Stimulated activated naive B cell treated with anti-CD40 and anti-IgM and Interleukin-4, amounts not matched to agents 10 μg/mL and 1 μg/mL and 100 μg/mL, for 72 hours (primary cell): ENCODE measurements around the gene ASAH2B.
A peak's percentile ranks its signal among the peaks of the same experiment; 100 is the strongest.
"Not testable (repeated sequence)": the region's sequence is repeated elsewhere in the genome, so short reads cannot be mapped to it uniquely, and the experiment has no call there.

Source experiments
- ATAC-seq, 2 donors: fragments of 150-1000 bp; cut with Tn5 transposase; replicated peaks; 2 replicates each; pipeline ENCODE4 v1.10.0; 2021; ENCODE audit warnings: moderate library complexity in 1 of 2
- DNase-seq: peaks from one replicate; pipeline ENCODE4 v3.0.0; 2021
- H3K27ac Mint-ChIP-seq: one replicate; pipeline ENCODE4 v1.8.0; 2022; ENCODE audit warnings: mild to moderate bottlenecking, mixed read lengths
- H3K27me3 Mint-ChIP-seq, 2 donors: one replicate each; pipeline ENCODE4 v1.8.0; 2022; ENCODE audit warnings: mixed read lengths in 2 of 2
- H3K36me3 Mint-ChIP-seq, 2 donors: one replicate each; pipeline ENCODE4 v1.8.0; 2022; ENCODE audit warnings: mixed read lengths in 2 of 2, mild to moderate bottlenecking in 1 of 2
- H3K4me1 Mint-ChIP-seq, 2 donors: one replicate each; pipeline ENCODE4 v1.8.0; 2022; ENCODE audit warnings: mixed read lengths in 2 of 2, mild to moderate bottlenecking in 1 of 2
- H3K4me3 Mint-ChIP-seq, 2 donors: one replicate each; pipeline ENCODE4 v1.8.0; 2022; ENCODE audit warnings: mild to moderate bottlenecking in 2 of 2, mixed read lengths in 2 of 2, moderate library complexity in 1 of 2
- H3K9me3 Mint-ChIP-seq, 2 donors: one replicate each; pipeline ENCODE4 v1.8.0; 2022; ENCODE audit warnings: mixed read lengths in 2 of 2, mild to moderate bottlenecking in 1 of 2

ASAH2B gene

DNA sequence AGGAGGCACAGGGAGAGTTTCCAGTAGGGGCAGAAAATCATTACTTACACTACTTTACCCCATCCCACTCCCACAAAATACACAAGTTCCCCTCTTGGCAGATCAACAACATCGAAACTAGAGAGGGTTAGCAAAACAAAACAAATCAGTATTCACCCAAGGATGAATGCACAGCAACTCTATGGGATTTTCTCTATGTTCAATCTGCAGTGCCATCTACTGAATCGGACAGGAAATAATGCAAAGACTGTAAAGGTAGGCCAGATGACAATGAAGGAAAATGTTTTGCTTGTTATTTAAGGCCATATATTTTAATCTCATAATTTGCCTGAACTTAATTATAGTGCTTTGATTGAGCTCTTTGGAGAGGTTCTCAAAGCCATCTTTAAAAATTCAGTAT lies 35.1 kb downstream of the ASAH2B start:
- H3K36me3 Mint-ChIP-seq, ATAC-seq, H3K27me3 Mint-ChIP-seq, H3K4me1 Mint-ChIP-seq, H3K9me3 Mint-ChIP-seq, H3K27ac Mint-ChIP-seq, DNase-seq, H3K4me3 Mint-ChIP-seq: not testable (repeated sequence)

DNA sequence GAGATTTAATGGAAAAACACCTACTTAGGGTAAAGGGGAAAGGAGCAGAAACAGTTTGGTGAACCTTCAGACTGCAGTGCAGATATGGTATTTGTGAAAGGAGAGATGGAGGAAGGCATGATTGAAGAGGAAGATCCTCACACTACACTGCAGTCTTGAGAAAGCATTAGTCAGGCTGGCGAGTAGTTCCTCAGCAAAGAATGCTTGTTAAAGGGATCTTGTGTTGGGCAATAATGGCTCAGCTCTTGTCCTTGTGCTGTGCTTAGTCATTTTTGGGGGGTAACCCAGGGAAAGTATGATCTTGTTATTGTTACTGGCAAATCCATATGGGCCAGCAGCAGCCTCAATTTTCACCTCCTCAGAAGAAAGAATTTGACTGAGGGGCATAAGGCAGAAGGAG lies 40.3 kb downstream of the ASAH2B start:
- not testable (repeated sequence) for ATAC-seq, H3K36me3 Mint-ChIP-seq, H3K27ac Mint-ChIP-seq, DNase-seq, H3K9me3 Mint-ChIP-seq, H3K4me1 Mint-ChIP-seq, H3K4me3 Mint-ChIP-seq, H3K27me3 Mint-ChIP-seq

DNA sequence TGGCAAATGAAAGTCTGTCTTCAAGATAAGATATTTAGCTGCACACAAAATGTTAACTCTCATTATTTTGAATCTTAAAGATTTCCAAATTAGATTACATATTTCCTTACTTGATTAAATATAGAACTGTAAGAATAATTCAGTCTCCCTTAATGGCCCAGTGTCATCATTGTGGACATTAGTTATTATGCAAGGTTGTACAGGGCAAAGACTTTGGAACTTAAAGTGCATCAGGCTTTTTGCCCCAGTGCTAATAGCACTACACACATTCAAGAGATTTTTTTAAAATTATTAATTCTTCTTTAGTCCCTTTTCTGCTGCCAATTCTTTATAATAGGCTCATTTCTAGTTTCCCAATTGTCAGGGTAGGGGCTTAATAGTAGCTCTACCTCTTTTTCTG lies 42.3 kb downstream of the ASAH2B start:
- not testable (repeated sequence) for ATAC-seq, H3K4me3 Mint-ChIP-seq, H3K9me3 Mint-ChIP-seq, H3K27ac Mint-ChIP-seq, H3K36me3 Mint-ChIP-seq, DNase-seq, H3K4me1 Mint-ChIP-seq
- peaks cover 4 to 15% of the 10 kb centered on the region in 2 donors for H3K27me3 Mint-ChIP-seq

DNA sequence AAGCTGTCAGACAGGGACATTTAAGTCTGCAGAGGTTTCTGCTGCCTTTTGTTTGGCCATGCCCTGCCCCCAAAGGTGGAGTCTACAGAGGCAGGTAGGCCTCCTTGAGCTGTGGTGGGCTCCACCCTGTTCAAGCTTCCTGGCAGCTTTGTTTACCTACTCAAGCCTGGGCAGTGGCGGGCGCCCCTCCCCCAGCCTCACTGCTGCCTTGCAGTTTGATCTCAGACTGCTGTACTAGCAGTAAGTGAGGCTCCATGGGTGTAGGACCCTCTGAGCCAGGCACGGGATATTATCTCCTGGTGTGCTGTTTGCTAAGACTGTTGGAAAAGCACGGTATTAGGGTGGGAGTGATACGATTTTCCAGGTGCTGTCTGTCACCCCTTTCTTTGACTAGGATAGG lies 48.2 kb downstream of the ASAH2B start:
- not testable (repeated sequence) for H3K4me1 Mint-ChIP-seq, DNase-seq, H3K27ac Mint-ChIP-seq, ATAC-seq, H3K36me3 Mint-ChIP-seq, H3K9me3 Mint-ChIP-seq, H3K4me3 Mint-ChIP-seq
- H3K27me3 Mint-ChIP-seq = peaks cover 4 to 22% of the 10 kb centered on the region in 2 donors

DNA sequence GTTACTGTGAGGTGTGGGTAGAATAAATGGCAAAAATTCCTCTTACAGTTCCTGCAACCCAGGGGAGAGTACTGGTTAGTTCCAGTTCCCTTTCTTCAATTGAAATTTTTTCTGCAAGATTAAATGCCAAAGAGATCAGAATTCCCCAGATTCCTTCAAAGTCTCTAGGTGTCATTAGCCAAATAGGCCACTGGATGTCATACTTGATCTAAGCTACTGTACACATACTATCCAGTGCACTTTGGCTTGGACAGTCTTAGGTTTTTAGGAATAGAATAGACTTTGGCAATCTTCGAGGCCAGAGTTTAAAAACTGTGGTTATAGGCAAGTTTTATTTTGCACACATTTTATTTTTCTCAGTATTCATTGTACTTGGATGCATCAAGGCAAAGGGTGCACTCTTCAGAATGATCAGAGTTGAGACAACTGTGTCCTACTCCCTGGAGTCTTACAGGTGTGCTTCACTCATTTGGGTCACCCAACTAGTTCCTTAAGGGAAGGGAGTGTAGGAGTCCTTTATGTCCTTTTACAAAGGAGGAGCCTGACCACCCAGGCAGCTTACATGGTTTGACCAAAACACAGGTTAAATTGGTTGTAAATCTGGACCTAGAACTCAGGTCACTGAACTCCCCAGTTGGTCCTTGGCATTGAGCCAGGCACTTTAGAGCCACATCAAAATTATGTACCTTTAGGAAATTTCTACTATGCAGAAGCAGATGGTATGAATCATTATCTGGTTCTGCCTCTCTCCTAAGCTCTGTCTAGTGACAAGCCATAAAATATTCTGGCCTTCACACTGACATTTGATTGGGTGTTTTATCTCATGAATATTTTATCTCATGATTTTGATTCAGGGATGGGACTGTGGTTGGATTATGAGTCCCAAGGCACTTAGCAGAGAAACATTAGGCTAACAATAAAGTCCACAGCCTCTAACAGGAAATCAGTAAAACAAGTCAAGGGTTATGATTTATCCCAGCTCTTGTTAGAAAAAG lies 49.5 kb downstream of the ASAH2B start:
- H3K9me3 Mint-ChIP-seq = peaks cover 6 to 7% of the 10 kb centered on the region in 2 donors

DNA sequence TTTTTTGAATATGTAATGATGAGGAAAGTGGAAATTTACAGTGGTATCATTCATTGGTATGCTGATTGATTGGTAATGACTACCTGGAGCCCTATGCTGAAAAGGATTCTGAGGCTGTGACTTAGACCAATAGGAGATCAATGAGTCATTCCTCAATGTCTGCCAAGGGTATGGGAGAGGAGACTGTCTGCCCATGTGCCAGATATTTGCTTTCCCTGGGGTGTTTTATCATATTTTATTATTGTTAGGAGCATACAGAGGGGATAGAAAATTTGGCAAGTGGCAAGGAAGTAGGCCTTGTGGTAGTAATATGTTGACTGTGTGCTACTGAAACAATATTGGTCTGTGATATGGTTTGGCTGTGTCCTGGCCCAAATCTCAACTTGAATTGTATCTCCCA lies 54.8 kb downstream of the ASAH2B start:
- ATAC-seq (no peak), DNase-seq (no peak)
- Mint-ChIP-seq H3K9me3 (no peaks in the 10 kb centered on the region), H3K27ac (no peak overlapping the region), H3K4me3 (no peak overlapping the region), H3K36me3 (no peaks in the 10 kb centered on the region), H3K4me1 (no peaks in the 10 kb centered on the region), H3K27me3 (peaks cover 6 to 33% of the 10 kb centered on the region in 2 donors)

More for the DNA sequence above, 49.5 kb downstream of the ASAH2B start:
- Mint-ChIP-seq H3K27ac (no peak overlapping the region), H3K36me3 (peaks cover 0 to 9% of the 10 kb centered on the region in 2 donors), H3K27me3 (peaks cover 12 to 22% of the 10 kb centered on the region in 2 donors), H3K4me1 (peaks cover 0 to 5% of the 10 kb centered on the region in 2 donors), H3K4me3 (no peak overlapping the region)
- ATAC-seq (peak; percentile 34 to 54), DNase-seq (no peak)

DNA sequence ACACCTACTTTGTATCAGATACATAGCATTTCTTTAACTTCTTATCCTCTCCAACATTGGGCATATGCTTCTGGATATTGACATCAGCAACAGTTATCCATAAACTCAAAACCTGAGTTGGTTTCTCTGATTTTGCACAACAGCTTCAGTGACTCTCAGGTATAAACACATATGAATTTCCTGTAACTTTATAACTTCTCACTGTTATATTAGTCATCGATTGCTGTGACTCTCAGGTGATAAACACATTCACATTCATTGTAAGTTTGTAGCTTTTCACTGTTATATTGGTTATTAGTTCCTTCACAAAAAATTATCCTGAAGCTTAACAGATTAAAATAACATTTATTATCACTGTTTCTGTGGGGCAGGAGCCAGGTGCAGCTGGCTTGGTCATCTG lies 57.0 kb downstream of the ASAH2B start:
- H3K4me3 Mint-ChIP-seq = no peak overlapping the region
- ATAC-seq = no peak
- peaks cover 17 to 38% of the 10 kb centered on the region in 2 donors for H3K27me3 Mint-ChIP-seq
- no peak overlapping the region for H3K27ac Mint-ChIP-seq
- no peaks in the 10 kb centered on the region for H3K4me1 Mint-ChIP-seq
- H3K9me3 Mint-ChIP-seq = no peaks in the 10 kb centered on the region
- no peaks in the 10 kb centered on the region for H3K36me3 Mint-ChIP-seq
- DNase-seq = no peak

DNA sequence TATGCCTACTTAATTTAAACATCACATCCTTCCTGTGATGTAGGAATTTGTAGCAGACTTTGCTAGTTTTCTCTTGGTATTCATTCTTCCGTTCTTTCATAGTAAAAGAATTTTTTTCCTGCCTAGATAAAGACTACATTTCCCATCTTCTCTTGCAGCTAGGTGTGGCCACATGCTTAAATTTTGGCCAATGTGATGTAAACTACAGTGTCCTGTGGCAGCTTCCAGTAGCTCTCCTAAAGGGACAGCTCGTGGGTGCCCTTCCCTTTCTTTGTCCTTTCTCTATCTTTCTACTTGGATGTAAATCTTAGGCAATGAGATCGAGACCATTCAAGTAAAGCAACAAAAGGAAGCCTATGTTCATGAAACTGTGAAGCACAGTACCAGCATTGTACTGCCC lies 58.6 kb downstream of the ASAH2B start:
- Mint-ChIP-seq H3K27me3 (peaks cover 20 to 40% of the 10 kb centered on the region in 2 donors), H3K9me3 (no peaks in the 10 kb centered on the region), H3K4me1 (no peaks in the 10 kb centered on the region), H3K27ac (no peak overlapping the region), H3K4me3 (no peak overlapping the region), H3K36me3 (no peaks in the 10 kb centered on the region)
- no peak for ATAC-seq
- DNase-seq = no peak

DNA sequence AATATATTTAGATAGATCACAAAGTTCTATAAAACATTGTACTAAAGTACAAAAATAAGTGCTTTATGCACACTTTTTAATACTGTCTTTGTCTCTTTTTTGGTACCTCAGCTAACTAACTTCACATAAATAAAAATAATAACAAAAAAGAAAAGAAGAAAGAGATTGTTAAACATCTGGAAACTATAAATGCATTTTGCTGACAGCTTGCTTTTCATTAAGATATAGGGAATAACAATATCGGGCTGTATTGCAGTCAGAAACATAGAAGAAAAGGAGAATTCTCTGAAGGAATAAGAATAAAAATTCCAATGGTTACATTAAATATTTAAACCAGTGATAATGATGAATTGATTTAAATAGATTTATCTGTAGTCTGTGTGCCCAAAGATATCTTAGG lies 59.9 kb downstream of the ASAH2B start:
- Mint-ChIP-seq H3K27me3 (peaks cover 26 to 32% of the 10 kb centered on the region in 2 donors), H3K27ac (no peak overlapping the region), H3K4me1 (no peaks in the 10 kb centered on the region), H3K36me3 (no peaks in the 10 kb centered on the region), H3K9me3 (no peaks in the 10 kb centered on the region), H3K4me3 (no peak overlapping the region)
- no peak for ATAC-seq
- DNase-seq = no peak

DNA sequence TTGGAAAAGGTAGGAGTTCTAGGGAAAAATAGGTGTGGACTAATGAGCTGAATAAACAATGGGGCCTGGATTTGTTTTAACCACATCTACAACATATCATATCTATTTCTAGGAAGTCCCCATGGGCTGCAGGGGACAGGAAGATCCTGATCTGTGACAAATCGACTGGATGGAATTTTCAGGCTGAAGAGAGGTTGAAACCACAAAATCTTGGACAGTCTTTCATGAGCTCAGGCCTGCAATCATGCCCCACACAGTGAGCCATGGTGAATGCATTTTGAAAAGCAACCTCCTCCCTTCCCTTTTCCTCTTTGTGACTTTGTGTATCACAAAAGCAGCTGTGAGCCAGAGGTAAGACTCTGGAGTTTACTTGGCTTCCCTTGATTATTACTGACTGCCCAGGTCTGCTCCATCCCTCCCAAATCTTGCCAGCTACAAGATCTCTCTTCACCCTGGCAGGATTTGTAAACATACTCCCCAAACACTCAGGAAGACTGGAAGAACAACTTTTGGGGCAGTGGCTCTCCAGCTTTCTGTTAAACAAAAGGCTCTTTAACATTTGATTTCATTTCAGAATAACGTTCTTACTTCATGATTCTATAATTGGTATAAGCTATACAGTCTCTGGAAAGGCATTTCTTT lies 66.4 kb downstream of the ASAH2B start:
- ATAC-seq (no peak), DNase-seq (no peak)
- H3K27me3 Mint-ChIP-seq = peaks cover 6 to 32% of the 10 kb centered on the region in 2 donors
- H3K9me3 Mint-ChIP-seq = no peaks in the 10 kb centered on the region
- H3K36me3 Mint-ChIP-seq = no peaks in the 10 kb centered on the region
- H3K4me3 Mint-ChIP-seq = no peak overlapping the region
- H3K4me1 Mint-ChIP-seq = no peaks in the 10 kb centered on the region
- H3K27ac Mint-ChIP-seq = no peak overlapping the region

DNA sequence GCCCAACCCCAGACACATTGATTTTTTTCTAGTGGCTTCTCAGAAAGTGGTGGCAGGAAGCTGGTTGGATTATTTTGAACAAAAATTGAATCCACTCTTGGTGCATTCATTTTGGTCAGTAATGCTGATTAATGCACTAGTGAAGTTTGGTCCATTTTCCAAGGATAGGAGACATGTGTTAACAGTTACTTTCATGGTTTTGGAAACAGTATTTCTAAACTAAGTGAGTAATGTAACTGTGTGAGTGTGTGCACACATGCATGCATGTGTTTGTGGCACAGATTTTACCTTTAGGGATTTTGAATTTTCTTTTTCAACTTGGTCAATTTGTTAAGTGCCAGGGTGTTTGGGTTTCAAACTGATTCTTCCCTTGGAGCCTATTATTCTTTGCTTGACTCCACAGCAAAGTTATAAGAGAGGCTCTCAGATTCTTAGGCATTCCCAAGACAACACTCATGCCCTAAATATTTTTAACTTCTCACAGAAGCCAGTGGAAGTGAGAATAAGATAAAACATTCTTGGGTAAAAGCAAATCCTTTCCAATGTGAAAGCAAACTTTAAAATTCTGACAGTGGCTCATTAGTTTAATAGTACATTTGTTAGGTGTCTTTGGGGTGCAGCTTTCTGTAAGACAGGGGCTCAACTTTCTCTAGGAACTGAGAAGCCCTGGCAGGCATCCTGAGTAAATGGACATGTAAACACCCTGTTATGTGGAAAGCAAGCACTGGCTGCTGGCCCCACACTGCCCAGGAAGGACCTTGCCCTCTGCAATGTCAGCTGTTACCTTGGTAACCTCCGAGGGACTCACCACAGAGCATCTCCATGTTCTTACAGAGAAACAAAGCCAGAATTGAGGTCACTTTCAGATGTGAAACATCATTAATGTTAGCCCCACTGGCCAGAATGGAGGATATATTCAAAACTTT lies 68.4 kb downstream of the ASAH2B start:
- H3K4me3 Mint-ChIP-seq = no peak overlapping the region

More for the DNA sequence above, 68.4 kb downstream of the ASAH2B start:
- no peak for DNase-seq
- Mint-ChIP-seq H3K27me3 (peaks cover 4 to 29% of the 10 kb centered on the region in 2 donors), H3K4me1 (no peaks in the 10 kb centered on the region), H3K27ac (no peak overlapping the region), H3K36me3 (no peaks in the 10 kb centered on the region), H3K9me3 (no peaks in the 10 kb centered on the region)
- no peak for ATAC-seq
